HepG2 (cell line): ENCODE results near the gene LDLRAP1. TPM values are rescaled to one million over a fixed set of nuclear protein-coding genes. Genes with fewer than 3 reads are reported as not detected.

Experiments used
- ATAC-seq: fragments of 200-7000 bp; cut with Tn5 transposase; 3 replicates; pipeline ENCODE4 v1.9.1; 2020; ENCODE audit warnings: mild to moderate bottlenecking, moderate library complexity
- BruUV-seq: library from RNA; stranded (reverse); fragments of 400-500 nt; replicated peaks from 2 replicates; lab custom pipeline; 2021; lab: Mats Ljungman, UMichigan
- CTCF ChIA-PET: fragments of 300-600 bp; formaldehyde crosslinking; extraction: SDS; loops from one replicate; lab custom pipeline; 2021; ENCODE audit warnings: low total read pairs, inconsistent platforms, low intra/inter-chr PET ratio; lab: Yijun Ruan, JAX
- POLR2A ChIA-PET: fragments of 350-600 bp; sonication (Branson Sonifier 250); formaldehyde crosslinking; loops from one replicate; lab custom pipeline; 2020; ENCODE audit warnings: antibody characterized with exemption, inconsistent platforms; lab: Yijun Ruan, JAX
- DNase-seq: peaks from one replicate; pipeline ENCODE4 v3.0.0-alpha.2; 2015; ENCODE audit warnings: low spot score
- FAIRE-seq: peaks from 3 replicates; lab custom pipeline; 2011; peaks lifted over from hg19 to GRCh38; lab: Jason Lieb, UNC
- H2AFZ ChIP-seq: one replicate; pipeline ENCODE4 v1.6.1; 2011; ENCODE audit warnings: low read length, inconsistent platforms
- H3K27ac ChIP-seq: fragments of 300-600 bp; 3 replicates; pipeline ENCODE4 v1.8.0; 2011; ENCODE audit warnings: mixed run types, mild to moderate bottlenecking, mixed read lengths, low read length, inconsistent platforms; ENCODE audit not compliant: insufficient read depth; ENCODE audit errors: extremely low read length
- H3K27me3 ChIP-seq, 2 experiments: fragments of 200-600 bp in 1 of 2; 2 replicates in 1 of 2; 3 replicates in 1 of 2; pipeline versions ENCODE4 v1.6.0 to v1.8.0; 2011; ENCODE audit warnings: low read length in 2 of 2, mild to moderate bottlenecking in 2 of 2, moderate library complexity in 2 of 2, inconsistent platforms in 1 of 2; ENCODE audit not compliant: insufficient read depth in 2 of 2, control insufficient read depth in 1 of 2
- H3K36me3 ChIP-seq, 2 experiments: fragments of 200-600 bp in 1 of 2; replicated peaks in 1 of 2; 2 replicates in 1 of 2; 3 replicates in 1 of 2; pipeline versions ENCODE4 v1.5.1 to v1.8.0; 2011; ENCODE audit warnings: low read length in 2 of 2, inconsistent platforms in 1 of 2; ENCODE audit not compliant: insufficient read depth in 2 of 2, control insufficient read depth in 1 of 2
- H3K4me1 ChIP-seq: 2 replicates; pipeline ENCODE4 v1.5.1; 2012; ENCODE audit warnings: low read length, inconsistent platforms; ENCODE audit not compliant: insufficient read depth
- H3K4me2 ChIP-seq: 2 replicates; pipeline ENCODE4 v1.6.0; 2011; ENCODE audit warnings: low read depth, low read length, inconsistent platforms
- H3K4me3 ChIP-seq, 3 experiments: fragments of 200-600 bp in 1 of 3; sonication (generic), shearing (Covaris generic) in 1 of 3; replicated peaks in 1 of 3; 2 replicates each; pipeline ENCODE4 v1.5.1; 2011 to 2016; ENCODE audit warnings: low read length in 3 of 3, inconsistent platforms in 2 of 3, low read depth in 2 of 3, mild to moderate bottlenecking in 2 of 3, control low read depth in 1 of 3, mixed read lengths in 1 of 3; ENCODE audit not compliant: insufficient read depth in 1 of 3
- H3K79me2 ChIP-seq: one replicate; pipeline ENCODE4 v1.6.1; 2011; ENCODE audit warnings: low read length, inconsistent platforms; ENCODE audit not compliant: insufficient read depth
- H3K9ac ChIP-seq: 2 replicates; pipeline ENCODE4 v1.6.0; 2011; ENCODE audit warnings: mild to moderate bottlenecking, low read depth, low read length, inconsistent platforms; ENCODE audit not compliant: insufficient read depth
- H3K9me3 ChIP-seq: 2 replicates; pipeline ENCODE4 v1.5.1; 2012; ENCODE audit warnings: mild to moderate bottlenecking, low read length
- H4K20me1 ChIP-seq: 2 replicates; pipeline ENCODE4 v1.6.0; 2011; ENCODE audit warnings: inconsistent platforms, mild to moderate bottlenecking, low read length, moderate library complexity; ENCODE audit not compliant: insufficient read depth
- RERE ChIP-seq: IDR thresholded peaks from 2 replicates; pipeline ENCODE4 v1.6.1; 2016; ENCODE audit warnings: low read depth, missing genetic modification reagents, missing compliant biosample characterization
- ZNF407 ChIP-seq: sonication (generic); formaldehyde crosslinking; IDR thresholded peaks from one replicate; pipeline ENCODE4 v1.5.1; 2020; ENCODE audit warnings: mild to moderate bottlenecking, missing genetic modification reagents; ENCODE audit errors: not compliant biosample characterization
- ZNF574 ChIP-seq: sonication (generic); formaldehyde crosslinking; IDR thresholded peaks from 2 replicates; pipeline ENCODE4 v1.4.0; 2020; ENCODE audit warnings: missing genetic modification reagents
- WGBS: methylation state at CpG from one replicate; pipeline ENCODE4 v1.1.6; 2017; ENCODE audit warnings: low lambda C conversion rate; 5-methylcytosine and 5-hydroxymethylcytosine counted together
- in situ Hi-C: cut with HindIII; loops from 2 replicates; pipeline ENCODE4 v1.10.0; 2017; ENCODE audit warnings: low pct_unique_long_range_greater_than_20kb; ENCODE audit not compliant: extremely low pct_ligation_motif_present
- intact Hi-C: fragments of 100-400 bp; cut with micrococcal nuclease; formaldehyde crosslinking; loops from one replicate; pipeline ENCODE4 v1.10.0; 2022; ENCODE audit not compliant: unreplicated experiment
- polyA plus RNA-seq, 8 experiments: library from polyadenylated mRNA; depleted of rRNA in 3 of 8; stranded (reverse) in 7 of 8; unstranded in 1 of 8; fragments of >200 nt; fragmentation: Illumina TruSeq in 4 of 8; extraction: Trizol in 4 of 8; gene quantifications; 2 replicates each; pipeline versions ENCODE4 v1.2.1 to v1.2.3, GENCODE V29; 2011 to 2016; ENCODE audit warnings: low read depth in 4 of 8, missing spikeins in 1 of 8, mixed read lengths in 1 of 8; ENCODE audit not compliant: insufficient read depth in 1 of 8
- total RNA-seq, 5 experiments: library from RNA; depleted of rRNA; stranded (reverse); fragments of >200 nt; fragmentation: Illumina TruSeq; extraction: Trizol; gene quantifications; 2 replicates each; pipeline ENCODE4 v1.2.3, GENCODE V29; 2016; ENCODE audit warnings: low read depth in 1 of 5

LDLRAP1 gene
- total and polyA plus RNA-seq, 2 of the 13 experiments (the other 11 are each of a cell fraction or from before 2014, with no cell fraction given), result 7.2 to 12.1 TPM

- intact Hi-C loops (no loop called here), in situ Hi-C loops (no loop called here)
- Histone ChIP-seq H3K9ac (no peak overlapping the region), H3K4me2 (no peak overlapping the region), H3K27ac (no peak overlapping the region), H3K9me3 (no peaks in the 10 kb centered on the region), H3K27me3 (no peaks in the 10 kb centered on the region), H3K79me2 (no peaks in the 10 kb centered on the region), H3K4me1 (peaks cover 21% of the 10 kb centered on the region), H3K36me3 (peaks cover 4 to 6% of the 10 kb centered on the region in 2 experiments; a peak in 4 of 5 replicates), H3K4me3 (no peak overlapping the region), H4K20me1 (no peaks in the 10 kb centered on the region), H2AFZ (no peak overlapping the region)
- FAIRE-seq (no peak), ATAC-seq (no peak), DNase-seq (no peak)
- BruUV-seq, result no TSS peak
- WGBS, result 97% methylated on average over 9 of the region's 10 CpGs
- CTCF ChIA-PET, result no interaction called here
- POLR2A ChIA-PET, result no interaction called here
- no peak for TF ChIP-seq RERE (CRISPR knock-in tag)
- no peak for TF ChIP-seq ZNF407 (CRISPR knock-in tag)
- TF ChIP-seq ZNF574 (CRISPR knock-in tag), result no peak
Observed at GRCh38 chr1:25556791-25557476, 13.5 kb downstream of the LDLRAP1 start.
